GM23248 (cell line): ENCODE data around the gene ADPRHL1.

Source experiments
- EZH2 ChIP-seq: fragments of 200-600 bp; sonication (generic); IDR thresholded peaks from 2 replicates; pipeline ENCODE4 v1.6.1; 2018; ENCODE audit warnings: antibody characterized with exemption, mild to moderate bottlenecking; ENCODE audit not compliant: insufficient read depth, poor library complexity, severe bottlenecking
- EZH2phosphoT487 ChIP-seq: fragments of 200-600 bp; sonication (generic); IDR thresholded peaks from 2 replicates; pipeline ENCODE4 v1.6.1; 2018; ENCODE audit warnings: antibody characterized with exemption, moderate library complexity, mild to moderate bottlenecking, low read depth; ENCODE audit not compliant: insufficient read depth

GRCh38 chr13:113488283-113488682 is 35.0 kb upstream of the ADPRHL1 start:
- TF ChIP-seq EZH2 (no peak), EZH2phosphoT487 (no peak)
